Measurements from ENCODE around the gene OR2AP1. TPM values are rescaled to one million over a fixed set of nuclear protein-coding genes. Genes with fewer than 3 reads are reported as not detected.

Gene OR2AP1
- total RNA-seq, 1 experiment from 2014 or later: not detected

DNA sequence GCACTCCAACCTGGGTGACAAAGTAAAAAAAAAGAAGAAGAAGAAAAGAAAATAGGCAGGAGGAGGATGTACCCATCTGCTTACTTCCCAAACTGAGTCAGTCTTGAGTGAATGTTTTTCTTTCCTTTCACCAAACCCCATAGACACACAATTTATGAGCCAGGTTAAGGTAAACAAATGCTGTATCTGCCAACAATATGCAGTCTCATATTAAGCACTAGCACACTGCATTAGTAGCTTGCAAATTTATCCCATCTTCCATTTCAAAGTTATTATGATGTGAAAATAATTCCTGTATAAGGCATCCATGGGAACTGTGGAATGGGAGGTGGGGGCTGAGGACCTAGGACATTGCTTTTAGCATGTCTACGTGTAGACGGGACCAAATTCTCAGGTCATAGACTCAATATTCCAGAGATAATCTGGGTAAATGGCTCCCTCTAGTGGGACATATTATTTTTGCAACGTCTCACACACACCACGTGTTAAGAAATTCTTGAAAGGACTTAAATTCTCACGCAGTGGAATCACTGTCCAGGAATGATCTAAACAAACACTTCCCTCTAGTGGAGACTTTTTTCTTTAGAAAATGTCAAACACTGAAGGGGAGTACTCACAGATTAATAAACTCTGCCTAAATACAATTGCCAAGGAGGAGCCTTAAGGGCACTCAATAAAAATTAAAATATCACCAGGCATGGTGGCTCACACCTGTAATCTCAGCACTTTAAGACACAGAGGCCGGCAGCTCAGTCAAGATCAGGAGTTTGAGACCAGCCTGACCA lies 47.3 kb downstream of the OR2AP1 start:
- CTCF ChIA-PET: interaction anchor here (0.6 to 2.9 kb wide), 8 partner anchors 12 to 441 kb away, joined by 3 to 10 read pairs (median 4); no protein-coding TSS in a partner anchor
- no peak for DNase-seq (ENCODE audit: low spot score)
- Mint-ChIP-seq H3K9me3 (peaks cover 36% of the 10 kb centered on the region), H3K27ac (no peak overlapping the region), H3K27me3 (ENCODE audit: low read depth) (peaks cover 7% of the 10 kb centered on the region), H3K4me1 (peaks cover 5% of the 10 kb centered on the region), H3K36me3 (peaks cover 31% of the 10 kb centered on the region), H3K4me3 (no peak overlapping the region)
- TF ChIP-seq, protein P1, sequence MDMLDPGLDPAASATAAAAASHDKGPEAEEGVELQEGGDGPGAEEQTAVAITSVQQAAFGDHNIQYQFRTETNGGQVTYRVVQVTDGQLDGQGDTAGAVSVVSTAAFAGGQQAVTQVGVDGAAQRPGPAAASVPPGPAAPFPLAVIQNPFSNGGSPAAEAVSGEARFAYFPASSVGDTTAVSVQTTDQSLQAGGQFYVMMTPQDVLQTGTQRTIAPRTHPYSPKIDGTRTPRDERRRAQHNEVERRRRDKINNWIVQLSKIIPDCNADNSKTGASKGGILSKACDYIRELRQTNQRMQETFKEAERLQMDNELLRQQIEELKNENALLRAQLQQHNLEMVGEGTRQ (CRISPR knock-in tag; IDR thresholded peaks at IDR 0.05): peak; percentile 33; the same call in 1 of the 2 replicates
- no peak for TF ChIP-seq MYBL2 (CRISPR knock-in tag; IDR thresholded peaks at IDR 0.05)
- TF ChIP-seq ZNF219 (CRISPR knock-in tag; IDR thresholded peaks at IDR 0.05; ENCODE audit: borderline replicate concordance): no peak
- TF ChIP-seq, protein P2, sequence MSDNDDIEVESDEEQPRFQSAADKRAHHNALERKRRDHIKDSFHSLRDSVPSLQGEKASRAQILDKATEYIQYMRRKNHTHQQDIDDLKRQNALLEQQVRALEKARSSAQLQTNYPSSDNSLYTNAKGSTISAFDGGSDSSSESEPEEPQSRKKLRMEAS (CRISPR knock-in tag; IDR thresholded peaks at IDR 0.05): peak; percentile 34; the same call in 1 of the 2 replicates
- TF ChIP-seq, protein P3, sequence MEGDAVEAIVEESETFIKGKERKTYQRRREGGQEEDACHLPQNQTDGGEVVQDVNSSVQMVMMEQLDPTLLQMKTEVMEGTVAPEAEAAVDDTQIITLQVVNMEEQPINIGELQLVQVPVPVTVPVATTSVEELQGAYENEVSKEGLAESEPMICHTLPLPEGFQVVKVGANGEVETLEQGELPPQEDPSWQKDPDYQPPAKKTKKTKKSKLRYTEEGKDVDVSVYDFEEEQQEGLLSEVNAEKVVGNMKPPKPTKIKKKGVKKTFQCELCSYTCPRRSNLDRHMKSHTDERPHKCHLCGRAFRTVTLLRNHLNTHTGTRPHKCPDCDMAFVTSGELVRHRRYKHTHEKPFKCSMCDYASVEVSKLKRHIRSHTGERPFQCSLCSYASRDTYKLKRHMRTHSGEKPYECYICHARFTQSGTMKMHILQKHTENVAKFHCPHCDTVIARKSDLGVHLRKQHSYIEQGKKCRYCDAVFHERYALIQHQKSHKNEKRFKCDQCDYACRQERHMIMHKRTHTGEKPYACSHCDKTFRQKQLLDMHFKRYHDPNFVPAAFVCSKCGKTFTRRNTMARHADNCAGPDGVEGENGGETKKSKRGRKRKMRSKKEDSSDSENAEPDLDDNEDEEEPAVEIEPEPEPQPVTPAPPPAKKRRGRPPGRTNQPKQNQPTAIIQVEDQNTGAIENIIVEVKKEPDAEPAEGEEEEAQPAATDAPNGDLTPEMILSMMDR (IDR thresholded peaks at IDR 0.05): peak; percentile 79
- TF ChIP-seq, protein P4, sequence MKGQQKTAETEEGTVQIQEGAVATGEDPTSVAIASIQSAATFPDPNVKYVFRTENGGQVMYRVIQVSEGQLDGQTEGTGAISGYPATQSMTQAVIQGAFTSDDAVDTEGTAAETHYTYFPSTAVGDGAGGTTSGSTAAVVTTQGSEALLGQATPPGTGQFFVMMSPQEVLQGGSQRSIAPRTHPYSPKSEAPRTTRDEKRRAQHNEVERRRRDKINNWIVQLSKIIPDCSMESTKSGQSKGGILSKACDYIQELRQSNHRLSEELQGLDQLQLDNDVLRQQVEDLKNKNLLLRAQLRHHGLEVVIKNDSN (CRISPR knock-in tag; IDR thresholded peaks at IDR 0.05): peak; percentile 50; the same call in 1 of the 2 replicates
- no peak for TF ChIP-seq NFE2L1 (CRISPR knock-in tag; IDR thresholded peaks at IDR 0.05)
- peak; percentile 93 for ATAC-seq
- POLR2A ChIA-PET: no interaction called here

DNA sequence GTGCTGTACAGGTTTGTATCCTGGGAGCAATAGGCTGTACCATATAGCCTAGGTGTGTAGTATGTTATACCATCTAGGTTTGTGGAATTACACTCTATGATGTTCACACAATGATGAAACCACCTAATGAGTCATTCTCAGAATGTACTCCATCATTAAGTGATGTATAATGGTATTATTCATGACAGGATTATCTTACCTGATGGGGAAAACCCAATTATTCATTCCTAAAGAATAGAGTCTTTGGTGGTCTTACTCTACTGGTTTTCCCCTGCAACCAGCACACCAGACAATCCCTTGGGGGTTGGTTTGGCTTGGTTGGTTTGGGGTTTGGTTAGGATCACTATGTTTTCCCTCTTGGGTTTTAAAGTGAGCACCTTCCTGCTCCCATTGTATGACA lies 51.8 kb downstream of the OR2AP1 start:
- POLR2A ChIA-PET: no interaction called here
- Mint-ChIP-seq H3K4me3 (no peak overlapping the region), H3K4me1 (peaks cover 5% of the 10 kb centered on the region), H3K9me3 (no peaks in the 10 kb centered on the region), H3K27ac (no peak overlapping the region), H3K36me3 (no peaks in the 10 kb centered on the region), H3K27me3 (ENCODE audit: low read depth) (peaks cover 7% of the 10 kb centered on the region)
- CTCF ChIA-PET: no interaction called here
- ATAC-seq: no peak
- no peak for DNase-seq (ENCODE audit: low spot score)
- no peak for TF ChIP-seq CBFB (CRISPR knock-in tag; IDR thresholded peaks at IDR 0.05; ENCODE audit: low read depth)
- TF ChIP-seq ZNF232 (CRISPR knock-in tag; IDR thresholded peaks at IDR 0.05): no peak
- TF ChIP-seq, protein P5, sequence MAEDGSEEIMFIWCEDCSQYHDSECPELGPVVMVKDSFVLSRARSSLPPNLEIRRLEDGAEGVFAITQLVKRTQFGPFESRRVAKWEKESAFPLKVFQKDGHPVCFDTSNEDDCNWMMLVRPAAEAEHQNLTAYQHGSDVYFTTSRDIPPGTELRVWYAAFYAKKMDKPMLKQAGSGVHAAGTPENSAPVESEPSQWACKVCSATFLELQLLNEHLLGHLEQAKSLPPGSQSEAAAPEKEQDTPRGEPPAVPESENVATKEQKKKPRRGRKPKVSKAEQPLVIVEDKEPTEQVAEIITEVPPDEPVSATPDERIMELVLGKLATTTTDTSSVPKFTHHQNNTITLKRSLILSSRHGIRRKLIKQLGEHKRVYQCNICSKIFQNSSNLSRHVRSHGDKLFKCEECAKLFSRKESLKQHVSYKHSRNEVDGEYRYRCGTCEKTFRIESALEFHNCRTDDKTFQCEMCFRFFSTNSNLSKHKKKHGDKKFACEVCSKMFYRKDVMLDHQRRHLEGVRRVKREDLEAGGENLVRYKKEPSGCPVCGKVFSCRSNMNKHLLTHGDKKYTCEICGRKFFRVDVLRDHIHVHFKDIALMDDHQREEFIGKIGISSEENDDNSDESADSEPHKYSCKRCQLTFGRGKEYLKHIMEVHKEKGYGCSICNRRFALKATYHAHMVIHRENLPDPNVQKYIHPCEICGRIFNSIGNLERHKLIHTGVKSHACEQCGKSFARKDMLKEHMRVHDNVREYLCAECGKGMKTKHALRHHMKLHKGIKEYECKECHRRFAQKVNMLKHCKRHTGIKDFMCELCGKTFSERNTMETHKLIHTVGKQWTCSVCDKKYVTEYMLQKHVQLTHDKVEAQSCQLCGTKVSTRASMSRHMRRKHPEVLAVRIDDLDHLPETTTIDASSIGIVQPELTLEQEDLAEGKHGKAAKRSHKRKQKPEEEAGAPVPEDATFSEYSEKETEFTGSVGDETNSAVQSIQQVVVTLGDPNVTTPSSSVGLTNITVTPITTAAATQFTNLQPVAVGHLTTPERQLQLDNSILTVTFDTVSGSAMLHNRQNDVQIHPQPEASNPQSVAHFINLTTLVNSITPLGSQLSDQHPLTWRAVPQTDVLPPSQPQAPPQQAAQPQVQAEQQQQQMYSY (CRISPR knock-in tag; IDR thresholded peaks at IDR 0.05): no peak
- TF ChIP-seq TEAD4 (CRISPR knock-in tag; IDR thresholded peaks at IDR 0.05): no peak
- TF ChIP-seq, protein P6, sequence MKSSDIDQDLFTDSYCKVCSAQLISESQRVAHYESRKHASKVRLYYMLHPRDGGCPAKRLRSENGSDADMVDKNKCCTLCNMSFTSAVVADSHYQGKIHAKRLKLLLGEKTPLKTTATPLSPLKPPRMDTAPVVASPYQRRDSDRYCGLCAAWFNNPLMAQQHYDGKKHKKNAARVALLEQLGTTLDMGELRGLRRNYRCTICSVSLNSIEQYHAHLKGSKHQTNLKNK (CRISPR knock-in tag; IDR thresholded peaks at IDR 0.05): no peak
- TF ChIP-seq, protein P7, sequence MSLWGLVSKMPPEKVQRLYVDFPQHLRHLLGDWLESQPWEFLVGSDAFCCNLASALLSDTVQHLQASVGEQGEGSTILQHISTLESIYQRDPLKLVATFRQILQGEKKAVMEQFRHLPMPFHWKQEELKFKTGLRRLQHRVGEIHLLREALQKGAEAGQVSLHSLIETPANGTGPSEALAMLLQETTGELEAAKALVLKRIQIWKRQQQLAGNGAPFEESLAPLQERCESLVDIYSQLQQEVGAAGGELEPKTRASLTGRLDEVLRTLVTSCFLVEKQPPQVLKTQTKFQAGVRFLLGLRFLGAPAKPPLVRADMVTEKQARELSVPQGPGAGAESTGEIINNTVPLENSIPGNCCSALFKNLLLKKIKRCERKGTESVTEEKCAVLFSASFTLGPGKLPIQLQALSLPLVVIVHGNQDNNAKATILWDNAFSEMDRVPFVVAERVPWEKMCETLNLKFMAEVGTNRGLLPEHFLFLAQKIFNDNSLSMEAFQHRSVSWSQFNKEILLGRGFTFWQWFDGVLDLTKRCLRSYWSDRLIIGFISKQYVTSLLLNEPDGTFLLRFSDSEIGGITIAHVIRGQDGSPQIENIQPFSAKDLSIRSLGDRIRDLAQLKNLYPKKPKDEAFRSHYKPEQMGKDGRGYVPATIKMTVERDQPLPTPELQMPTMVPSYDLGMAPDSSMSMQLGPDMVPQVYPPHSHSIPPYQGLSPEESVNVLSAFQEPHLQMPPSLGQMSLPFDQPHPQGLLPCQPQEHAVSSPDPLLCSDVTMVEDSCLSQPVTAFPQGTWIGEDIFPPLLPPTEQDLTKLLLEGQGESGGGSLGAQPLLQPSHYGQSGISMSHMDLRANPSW (CRISPR knock-in tag; conservative IDR thresholded peaks at IDR 0.05; ENCODE audit: low read depth): no peak
- TF ChIP-seq PRRX2 (CRISPR knock-in tag; IDR thresholded peaks at IDR 0.05): no peak
- TF ChIP-seq ESRRA (CRISPR knock-in tag; IDR thresholded peaks at IDR 0.05; ENCODE audit: borderline replicate concordance): no peak
- no peak for TF ChIP-seq ZNF423 (CRISPR knock-in tag; IDR thresholded peaks at IDR 0.05)
- TF ChIP-seq ZNF396 (CRISPR knock-in tag; IDR thresholded peaks at IDR 0.05; ENCODE audit: borderline replicate concordance): no peak
- no peak for TF ChIP-seq ZNF317 (CRISPR knock-in tag; IDR thresholded peaks at IDR 0.05; ENCODE audit: borderline replicate concordance, low read depth)
- TF ChIP-seq JUN (CRISPR knock-in tag; IDR thresholded peaks at IDR 0.05): no peak
- TF ChIP-seq ZNF263 (CRISPR knock-in tag; IDR thresholded peaks at IDR 0.05; ENCODE audit: low read depth): no peak
- TF ChIP-seq KAT7 (CRISPR knock-in tag; IDR thresholded peaks at IDR 0.05; ENCODE audit: borderline replicate concordance): no peak
- TF ChIP-seq NR2C2 (CRISPR knock-in tag; IDR thresholded peaks at IDR 0.05): no peak
- no peak for TF ChIP-seq SMAD4 (CRISPR knock-in tag; IDR thresholded peaks at IDR 0.05)
- TF ChIP-seq, protein P8, sequence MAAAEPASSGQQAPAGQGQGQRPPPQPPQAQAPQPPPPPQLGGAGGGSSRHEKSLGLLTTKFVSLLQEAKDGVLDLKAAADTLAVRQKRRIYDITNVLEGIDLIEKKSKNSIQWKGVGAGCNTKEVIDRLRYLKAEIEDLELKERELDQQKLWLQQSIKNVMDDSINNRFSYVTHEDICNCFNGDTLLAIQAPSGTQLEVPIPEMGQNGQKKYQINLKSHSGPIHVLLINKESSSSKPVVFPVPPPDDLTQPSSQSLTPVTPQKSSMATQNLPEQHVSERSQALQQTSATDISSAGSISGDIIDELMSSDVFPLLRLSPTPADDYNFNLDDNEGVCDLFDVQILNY (CRISPR knock-in tag; IDR thresholded peaks at IDR 0.05): no peak

Measured in WTC11 (cell line).